Thoracic aorta endothelial cell (primary cell): ENCODE data around the gene GNG2. TPM values are rescaled to one million over a fixed set of nuclear protein-coding genes. Genes with fewer than 3 reads are reported as not detected.

Source experiments
- total RNA-seq: library from RNA; depleted of rRNA; stranded (reverse); fragments of >200 nt; gene quantifications from 2 replicates; pipeline ENCODE4 v1.2.3, GENCODE V29; 2012

The GNG2 gene
- total RNA-seq, result 1.1 and 1.6 TPM in 2 replicates

DNA sequence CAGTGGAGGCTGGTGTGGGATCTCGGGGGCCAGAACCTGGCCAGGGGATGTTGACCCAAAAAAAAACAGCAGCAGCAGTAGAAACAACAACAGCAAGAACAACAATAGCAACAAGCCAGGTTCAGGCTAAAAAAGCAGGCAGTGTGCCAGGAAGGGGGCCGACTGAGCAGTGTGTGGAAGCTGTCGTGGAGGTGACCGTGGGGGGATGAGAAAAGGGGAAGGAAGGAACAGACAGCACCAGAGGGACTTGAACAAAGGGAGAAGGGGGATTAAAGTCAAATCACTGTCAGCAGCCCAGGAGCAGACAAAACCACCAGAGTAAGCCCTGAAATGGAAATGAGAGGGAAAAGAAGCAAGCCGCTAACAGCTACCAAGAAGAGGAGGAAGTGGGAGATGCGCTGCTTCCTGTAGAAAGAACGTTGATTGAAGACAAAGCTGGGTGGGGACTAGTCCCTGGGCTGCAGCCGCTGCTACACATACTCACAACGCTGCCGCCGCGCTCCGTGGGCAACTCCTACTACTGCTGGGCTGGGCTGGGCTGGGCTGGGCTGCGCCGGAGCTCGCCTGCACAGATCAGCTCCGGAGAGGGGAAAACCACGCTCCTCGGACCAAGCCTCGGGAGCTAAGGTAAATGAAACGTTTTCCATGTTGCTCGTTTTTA is at the start of gene GNG2:
GNG2 (plus strand) TSS at position 449 of the 661 bp plus-strand sequence. CDS start 90,067 bp downstream, outside the sequence.

DNA sequence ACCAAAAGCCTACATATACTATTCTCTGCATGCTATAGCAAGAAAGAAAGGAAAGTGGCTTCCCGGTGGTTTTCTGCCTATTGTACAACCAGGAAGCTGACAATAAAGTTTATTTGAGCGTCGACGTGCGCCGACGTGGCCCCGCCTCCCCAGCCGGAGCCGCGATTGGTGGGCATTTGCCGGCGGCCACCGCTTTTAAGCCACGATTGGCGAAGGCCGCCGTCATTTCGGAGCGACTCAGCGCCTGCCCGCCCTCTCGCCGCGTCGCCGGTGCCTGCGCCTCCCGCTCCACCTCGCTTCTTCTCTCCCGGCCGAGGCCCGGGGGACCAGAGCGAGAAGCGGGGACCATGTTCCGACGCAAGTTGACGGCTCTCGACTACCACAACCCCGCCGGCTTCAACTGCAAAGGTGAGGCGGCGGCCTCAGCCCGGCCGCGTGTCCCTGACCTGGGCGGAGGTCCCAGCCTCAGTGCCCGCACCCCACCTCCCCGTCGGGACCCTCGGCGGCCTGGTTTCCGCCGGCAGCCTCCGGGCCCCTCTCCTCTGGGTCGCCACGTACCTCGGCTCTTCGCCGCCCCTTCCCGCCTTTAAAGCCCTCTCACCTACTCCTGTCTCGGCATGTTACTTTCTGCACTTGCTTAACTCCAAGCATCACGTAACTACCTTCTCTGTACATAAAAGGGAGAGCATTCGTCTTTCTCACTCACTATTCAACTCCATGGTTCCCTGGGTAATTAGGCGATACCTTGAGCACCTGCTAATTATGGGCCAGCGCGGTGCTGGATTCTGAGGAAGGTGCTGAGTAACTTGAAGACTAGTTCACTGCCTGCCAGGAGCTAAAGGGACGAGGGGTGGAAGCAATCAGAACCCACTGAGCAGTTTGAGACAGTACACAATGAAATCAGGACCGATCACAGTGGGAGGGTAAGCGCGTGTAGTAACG is 129.2 kb downstream of the GNG2 start, which contains the start of gene RTRAF:
RTRAF (plus strand) TSS at position 254 of the 942 bp plus-strand sequence; CDS start at position 348, 94 bp downstream.

Other genes with a start within 250 kb of the GNG2 start
- gene FRMD6, start 208.7 kb upstream of the GNG2 start, total RNA-seq, result 72.3 and 136 TPM in 2 replicates
- 112 and 114 TPM in 2 replicates for gene RTRAF, start 128.9 kb downstream of the GNG2 start, total RNA-seq
- 15.4 and 191 TPM in 2 replicates for gene NID2, start 208.4 kb downstream of the GNG2 start, total RNA-seq